Measurements from ENCODE around the gene PPP2R2D. TPM values are rescaled to one million over a fixed set of nuclear protein-coding genes. Genes with fewer than 3 reads are reported as not detected.

The PPP2R2D gene
- total and polyA plus RNA-seq, 4 experiments from 2014 or later, result 25.7 to 49.2 (median 41.7) TPM

DNA sequence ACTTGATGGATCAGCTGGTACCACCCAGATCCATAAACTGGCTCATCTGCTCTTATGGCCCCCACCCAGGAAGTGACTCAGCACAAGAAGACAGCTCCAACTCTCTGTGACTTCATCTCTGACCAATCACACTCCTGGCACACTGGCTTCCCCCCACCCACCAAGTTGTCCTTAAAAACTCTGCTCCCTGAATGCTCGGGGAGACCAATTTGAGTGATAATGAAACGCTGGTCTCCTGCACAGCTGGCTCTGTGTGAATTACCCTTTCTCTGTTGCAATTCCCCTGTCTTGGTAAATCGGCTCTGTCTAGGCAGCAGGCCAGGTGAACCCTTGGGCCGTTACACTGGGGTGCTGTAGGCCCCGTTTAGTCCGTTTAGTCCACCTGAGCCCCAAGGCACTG, 104.3 kb downstream of the PPP2R2D start:
- no peak overlapping the region for H3K27ac Mint-ChIP-seq
- CTCF ChIA-PET (ENCODE audit: partially characterized antibody), result interaction anchor here (1.5 kb wide), 1 partner anchor 9 kb away, joined by 3 read pairs; no protein-coding TSS in a partner anchor
- Histone ChIP-seq H3K4me3 (ENCODE audit: low read length in 2 of 2) (no peak overlapping the region), H3K4me1 (ENCODE audit: insufficient read depth, low read length) (no peaks in the 10 kb centered on the region), H3K9me3 (ENCODE audit: control insufficient read depth in 1 of 2, low read length in 2 of 2) (no peaks in the 10 kb centered on the region), H3K36me3 (ENCODE audit: insufficient read depth, low read length) (no peaks in the 10 kb centered on the region), H3K27me3 (ENCODE audit: insufficient read depth, low read length) (no peaks in the 10 kb centered on the region), H3K27ac (ENCODE audit: low read depth, low read length) (no peak overlapping the region)
- intact Hi-C loops (cut with micrococcal nuclease), result no loop called here
- DNase-seq, result no peak
- H3K4me3 Mint-ChIP-seq, result no peak overlapping the region
- POLR2A ChIA-PET (ENCODE audit: partially characterized antibody), result no interaction called here
- H3K36me3 Mint-ChIP-seq, result no peaks in the 10 kb centered on the region
- peaks cover 7 to 17% of the 10 kb centered on the region in 2 donors for H3K27me3 Mint-ChIP-seq
- H3K4me1 Mint-ChIP-seq, result peaks cover 0 to 7% (median 1%) of the 10 kb centered on the region in 4 donors
- H3K9me3 Mint-ChIP-seq, result peaks cover 0 to 8% (median 0%) of the 10 kb centered on the region in 8 donors

DNA sequence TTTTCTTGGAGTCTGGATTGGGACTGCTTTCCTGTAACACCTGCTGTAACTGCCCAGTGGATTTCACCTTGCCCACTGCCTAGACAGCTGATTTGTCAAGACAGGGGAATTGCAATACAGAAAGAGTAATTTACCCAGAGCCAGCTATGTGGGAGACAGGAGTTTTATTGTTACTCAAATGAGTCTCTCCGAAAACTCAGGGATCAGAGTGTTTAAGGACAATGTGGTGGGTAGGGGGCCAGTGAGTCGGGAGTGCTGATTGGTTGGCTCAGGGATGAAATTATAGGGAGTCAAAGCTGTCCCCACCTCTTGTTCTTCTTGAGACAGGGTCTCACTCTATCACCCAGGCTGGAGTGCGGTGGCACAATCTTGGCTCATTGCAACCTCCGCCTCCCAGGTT, 106.2 kb downstream of the PPP2R2D start:
- Mint-ChIP-seq H3K9me3 (peaks cover 0 to 8% (median 0%) of the 10 kb centered on the region in 8 donors), H3K27me3 (peaks cover 7 to 19% of the 10 kb centered on the region in 2 donors), H3K36me3 (no peaks in the 10 kb centered on the region), H3K4me1 (peaks cover 0 to 2% (median 0%) of the 10 kb centered on the region in 4 donors), H3K4me3 (no peak overlapping the region), H3K27ac (no peak overlapping the region)
- H3K36me3 ChIP-seq (ENCODE audit: insufficient read depth, low read length), result no peaks in the 10 kb centered on the region
- H3K4me1 ChIP-seq (ENCODE audit: insufficient read depth, low read length), result no peaks in the 10 kb centered on the region
- H3K27ac ChIP-seq (ENCODE audit: low read depth, low read length), result no peak overlapping the region
- ChIA-PET CTCF (ENCODE audit: partially characterized antibody) (interaction anchor here (1.1 kb wide), 1 partner anchor 121 kb away, joined by 3 read pairs; no protein-coding TSS in a partner anchor), POLR2A (ENCODE audit: partially characterized antibody) (no interaction called here)
- H3K9me3 ChIP-seq (ENCODE audit: control insufficient read depth in 1 of 2, low read length in 2 of 2), result no peaks in the 10 kb centered on the region
- H3K4me3 ChIP-seq (ENCODE audit: low read length in 2 of 2), result no peak overlapping the region
- DNase-seq, result no peak
- no peaks in the 10 kb centered on the region for H3K27me3 ChIP-seq (ENCODE audit: insufficient read depth, low read length)
- intact Hi-C loops (cut with micrococcal nuclease), result no loop called here

DNA sequence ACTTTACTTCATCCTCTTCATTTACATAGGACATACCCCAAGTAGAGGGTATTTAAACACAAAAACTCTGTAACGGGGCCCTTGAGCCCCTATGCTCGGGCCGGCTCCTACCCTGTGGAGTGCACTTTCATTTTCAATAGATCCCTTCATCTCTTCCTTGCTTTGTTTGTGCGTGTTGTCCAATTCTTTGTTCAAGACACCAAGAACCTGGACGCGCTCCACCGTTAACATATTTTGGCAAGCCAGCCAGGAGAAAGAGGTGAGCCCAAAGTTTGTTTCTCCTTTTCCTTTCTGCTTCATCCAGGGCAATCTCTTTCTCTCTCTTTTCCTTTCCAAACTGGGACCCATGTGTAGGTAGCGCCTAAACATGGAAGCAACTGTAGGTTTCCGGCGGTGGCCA, 106.9 kb downstream of the PPP2R2D start:
- intact Hi-C loops (cut with micrococcal nuclease), result no loop called here
- H3K27me3 Mint-ChIP-seq, result peaks cover 7 to 19% of the 10 kb centered on the region in 2 donors
- Histone ChIP-seq H3K4me1 (ENCODE audit: insufficient read depth, low read length) (no peaks in the 10 kb centered on the region), H3K27ac (ENCODE audit: low read depth, low read length) (no peak overlapping the region), H3K27me3 (ENCODE audit: insufficient read depth, low read length) (no peaks in the 10 kb centered on the region), H3K4me3 (ENCODE audit: low read length in 2 of 2) (no peak overlapping the region), H3K9me3 (ENCODE audit: control insufficient read depth in 1 of 2, low read length in 2 of 2) (no peaks in the 10 kb centered on the region), H3K36me3 (ENCODE audit: insufficient read depth, low read length) (no peaks in the 10 kb centered on the region)
- H3K27ac Mint-ChIP-seq, result no peak overlapping the region
- peaks cover 0 to 8% (median 0%) of the 10 kb centered on the region in 8 donors for H3K9me3 Mint-ChIP-seq
- POLR2A ChIA-PET (ENCODE audit: partially characterized antibody), result no interaction called here
- no peaks in the 10 kb centered on the region for H3K4me1 Mint-ChIP-seq
- DNase-seq, result no peak
- H3K4me3 Mint-ChIP-seq, result no peak overlapping the region
- CTCF ChIA-PET (ENCODE audit: partially characterized antibody), result interaction anchor here (1.1 to 2.7 kb wide), 2 partner anchors 15 to 122 kb away, joined by 3 to 8 read pairs; no protein-coding TSS in a partner anchor
- H3K36me3 Mint-ChIP-seq, result no peaks in the 10 kb centered on the region

Other genes with a start within 250 kb of the PPP2R2D start
- 10 to 100 TPM; 29.8 to 31.7 TPM for gene BNIP3, start 80.9 kb downstream of the PPP2R2D start, total RNA-seq
- gene BNIP3, start 80.9 kb downstream of the PPP2R2D start, polyA plus RNA-seq, result 10 to 100 TPM; 33.6 to 37.0 TPM
- under 1 TPM; 0.29 to 0.36 TPM for gene JAKMIP3, start 164.9 kb downstream of the PPP2R2D start, total RNA-seq
- under 1 TPM in 1 of 2 donors, not detected in 1; 0.03 TPM for gene JAKMIP3, start 164.9 kb downstream of the PPP2R2D start, polyA plus RNA-seq